Transverse colon (tissue), 3 donors: Measurements from ENCODE around the gene ZNF485.
"Not testable (repeated sequence)": the region's sequence is repeated elsewhere in the genome, so short reads cannot be mapped to it uniquely, and the experiment has no call there.

Experiments used
- EP300 ChIP-seq: sonication (generic); formaldehyde crosslinking; IDR thresholded peaks from one replicate; pipeline ENCODE4 v1.6.1; 2017; ENCODE audit warnings: antibody characterized with exemption, low read depth
- POLR2A ChIP-seq: fragments of 450-650 bp; IDR thresholded peaks from one replicate; pipeline ENCODE4 v1.6.1; 2016; ENCODE audit warnings: antibody characterized with exemption, mild to moderate bottlenecking, moderate library complexity
- TF ChIP-seq, protein P1 (sequence below), 5 experiments: fragments of 200-600 bp in 3 of 5; fragments of 450-650 bp in 2 of 5; sonication (generic) in 3 of 5; IDR thresholded peaks; 1 replicate in 2 of 5; 2 replicates in 3 of 5; pipeline ENCODE4 v1.5.1; 2016 to 2017; ENCODE audit warnings: antibody characterized with exemption in 5 of 5, inconsistent platforms in 3 of 5, mild to moderate bottlenecking in 2 of 5, moderate library complexity in 1 of 5

DNA sequence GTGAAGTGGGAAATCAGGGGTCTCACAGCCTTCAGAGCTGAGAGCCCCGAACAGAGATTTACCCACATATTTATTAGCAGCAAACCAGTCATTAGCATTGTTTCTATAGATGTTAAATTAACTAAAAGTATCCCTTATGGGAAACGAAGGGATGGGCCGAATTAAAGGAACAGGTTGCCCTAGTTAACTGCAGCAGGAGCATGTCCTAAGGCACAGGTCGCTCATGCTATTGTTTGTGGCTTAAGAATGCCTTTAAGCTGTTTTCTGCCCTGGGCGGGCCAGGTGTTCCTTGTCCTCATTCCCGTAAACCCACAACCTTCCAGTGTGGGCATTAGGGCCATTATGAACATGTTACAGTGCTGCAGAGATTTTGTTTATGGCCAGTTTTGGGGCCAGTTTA lies 4.7 kb upstream of the ZNF485 start:
- TF ChIP-seq, protein P1, sequence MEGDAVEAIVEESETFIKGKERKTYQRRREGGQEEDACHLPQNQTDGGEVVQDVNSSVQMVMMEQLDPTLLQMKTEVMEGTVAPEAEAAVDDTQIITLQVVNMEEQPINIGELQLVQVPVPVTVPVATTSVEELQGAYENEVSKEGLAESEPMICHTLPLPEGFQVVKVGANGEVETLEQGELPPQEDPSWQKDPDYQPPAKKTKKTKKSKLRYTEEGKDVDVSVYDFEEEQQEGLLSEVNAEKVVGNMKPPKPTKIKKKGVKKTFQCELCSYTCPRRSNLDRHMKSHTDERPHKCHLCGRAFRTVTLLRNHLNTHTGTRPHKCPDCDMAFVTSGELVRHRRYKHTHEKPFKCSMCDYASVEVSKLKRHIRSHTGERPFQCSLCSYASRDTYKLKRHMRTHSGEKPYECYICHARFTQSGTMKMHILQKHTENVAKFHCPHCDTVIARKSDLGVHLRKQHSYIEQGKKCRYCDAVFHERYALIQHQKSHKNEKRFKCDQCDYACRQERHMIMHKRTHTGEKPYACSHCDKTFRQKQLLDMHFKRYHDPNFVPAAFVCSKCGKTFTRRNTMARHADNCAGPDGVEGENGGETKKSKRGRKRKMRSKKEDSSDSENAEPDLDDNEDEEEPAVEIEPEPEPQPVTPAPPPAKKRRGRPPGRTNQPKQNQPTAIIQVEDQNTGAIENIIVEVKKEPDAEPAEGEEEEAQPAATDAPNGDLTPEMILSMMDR (IDR thresholded peaks at IDR 0.05) = not testable (repeated sequence)
- not testable (repeated sequence) for TF ChIP-seq EP300, POLR2A
